ENCODE measurements around the gene POLK. TPM values are rescaled to one million over a fixed set of nuclear protein-coding genes. Genes with fewer than 3 reads are reported as not detected.
A peak's percentile ranks its signal among the peaks of the same experiment; 100 is the strongest.

Gene POLK
- 10 to 100 TPM; 16.7 to 46.4 (median 29.9) TPM for total RNA-seq

DNA sequence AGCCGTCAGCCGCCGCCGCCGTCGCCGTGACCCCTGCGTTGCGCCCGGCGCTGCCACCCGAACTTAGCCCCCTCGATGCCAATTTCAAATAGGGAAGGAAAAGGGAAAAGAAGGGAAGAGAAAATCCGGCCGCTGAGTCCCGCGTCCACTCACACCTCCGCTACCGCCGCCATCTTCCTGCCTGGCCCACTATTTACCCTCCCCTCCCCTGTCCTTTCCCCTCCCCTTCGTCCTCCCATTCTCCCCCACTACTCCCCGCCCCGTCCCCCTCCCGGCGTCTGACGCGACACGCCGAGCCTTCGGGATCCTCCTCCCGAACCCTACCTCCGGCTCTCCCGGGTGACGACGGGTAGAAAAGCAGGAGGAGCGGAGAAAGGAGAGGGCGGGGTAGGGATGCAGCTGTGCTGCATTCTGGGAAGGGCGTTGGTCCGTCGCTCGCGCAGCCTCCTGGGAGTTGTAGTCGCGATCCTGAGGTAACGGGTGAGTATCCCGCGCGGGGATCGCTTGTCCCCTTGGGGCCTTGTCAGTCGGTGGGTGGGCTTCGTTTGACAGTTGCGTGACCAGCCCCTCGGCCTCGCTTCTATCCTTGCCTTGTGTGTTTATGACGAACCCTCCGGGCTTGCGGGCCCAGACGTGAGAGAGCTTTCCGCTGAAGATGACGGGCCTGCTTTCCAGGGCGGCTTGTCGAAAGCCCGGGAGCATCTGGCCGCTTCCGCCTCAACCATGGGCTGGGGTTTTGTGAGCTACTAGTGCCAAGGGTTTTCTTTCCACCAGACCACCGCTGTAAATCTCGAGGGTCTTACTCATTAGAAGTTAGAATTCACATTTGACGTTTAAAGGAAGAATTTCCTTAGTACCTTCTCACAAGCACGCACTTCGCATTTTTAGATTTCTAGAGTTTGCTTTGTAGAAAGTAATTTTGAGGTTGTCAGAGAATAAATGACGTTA is at the start of gene POLK, which contains the start of gene CERT1:
POLK (plus strand) TSS at position 457 of the 948 bp plus-strand sequence.
CERT1 (minus strand) TSS at position 195 of the 948 bp plus-strand sequence. CDS start 422 bp downstream, outside the sequence.
- Histone ChIP-seq H3K4me1 (replicated peaks in 1 of 2) (peaks cover 4 to 15% of the 10 kb centered on the region in 2 donors), H3K4me3 (peak within 1 kb of the TSS; percentile 63 to 94 (median 81)), H3K27ac (peak within 1 kb of the TSS; percentile 76 to 89)
- peak; percentile 91 to 97 (median 95) for ATAC-seq (replicated peaks in 6 of 8)
- in situ Hi-C loops (cut with MboI; ENCODE audit: low pct_unique_long_range_greater_than_20kb in 2 of 9, low sequenced_read_pairs in 9 of 9, unreplicated experiment in 9 of 9): no loop called here
- WGBS, 10 experiments: 0 to 28% (median 5%) methylated on average over 1 to 12 of the region's 71 CpGs

DNA sequence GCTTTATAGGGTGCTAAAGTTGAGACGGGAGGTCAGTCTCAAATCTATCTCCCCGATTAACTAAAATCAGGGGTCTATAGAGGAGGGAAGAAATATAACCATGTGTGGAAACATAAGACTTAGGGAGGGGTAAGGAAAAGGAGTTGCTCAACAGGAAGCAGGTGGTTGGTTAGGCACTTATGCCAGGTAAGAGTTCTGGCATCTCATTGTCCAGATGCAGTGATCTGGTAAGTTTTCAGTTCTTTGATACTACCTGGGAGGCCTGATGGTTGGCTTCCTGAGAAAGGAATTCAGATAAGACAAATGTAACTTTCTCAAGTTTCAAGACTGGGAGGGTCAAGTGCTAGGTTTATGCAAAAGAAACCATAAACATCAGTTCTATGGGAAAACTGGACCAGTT is 48.0 kb upstream of the POLK start:
- in situ Hi-C loops (cut with MboI; ENCODE audit: low pct_unique_long_range_greater_than_20kb in 2 of 9, low sequenced_read_pairs in 9 of 9, unreplicated experiment in 9 of 9): no loop called here
- H3K27ac ChIP-seq: no peak overlapping the region
- WGBS, 10 experiments: 75 to 100% (median 91%) methylated on average over 2 of the region's 2 CpGs; no CpG with 5 or more reads in 4 of the 10 experiments
- no peaks in the 10 kb centered on the region for H3K4me1 ChIP-seq (replicated peaks in 1 of 2)
- no peak overlapping the region for H3K4me3 ChIP-seq
- ATAC-seq (replicated peaks in 6 of 8): no peak

GRCh38 chr5:75465480-75465879 is 46.2 kb upstream of the POLK start:
- Histone ChIP-seq H3K4me1 (replicated peaks in 1 of 2) (no peaks in the 10 kb centered on the region), H3K27ac (no peak overlapping the region), H3K4me3 (no peak overlapping the region)
- WGBS, 10 experiments: 75 to 100% (median 80%) methylated on average over 1 of the region's 1 CpG; no CpG with 5 or more reads in 5 of the 10 experiments
- peak in 1 of 8 experiments; percentile 74 for ATAC-seq (replicated peaks in 6 of 8)
- in situ Hi-C loops (cut with MboI; ENCODE audit: low pct_unique_long_range_greater_than_20kb in 2 of 9, low sequenced_read_pairs in 9 of 9, unreplicated experiment in 9 of 9): no loop called here

GRCh38 chr5:75466006-75466716 is 45.5 kb upstream of the POLK start:
- Histone ChIP-seq H3K27ac (no peak overlapping the region), H3K4me3 (no peak overlapping the region), H3K4me1 (replicated peaks in 1 of 2) (no peaks in the 10 kb centered on the region)
- in situ Hi-C loops (cut with MboI; ENCODE audit: low pct_unique_long_range_greater_than_20kb in 2 of 9, low sequenced_read_pairs in 9 of 9, unreplicated experiment in 9 of 9): no loop called here
- 83 to 100% (median 91%) methylated on average over 2 to 6 of the region's 6 CpGs; no CpG with 5 or more reads in 4 of the 10 experiments for WGBS, 10 experiments
- ATAC-seq (replicated peaks in 6 of 8): no peak

DNA sequence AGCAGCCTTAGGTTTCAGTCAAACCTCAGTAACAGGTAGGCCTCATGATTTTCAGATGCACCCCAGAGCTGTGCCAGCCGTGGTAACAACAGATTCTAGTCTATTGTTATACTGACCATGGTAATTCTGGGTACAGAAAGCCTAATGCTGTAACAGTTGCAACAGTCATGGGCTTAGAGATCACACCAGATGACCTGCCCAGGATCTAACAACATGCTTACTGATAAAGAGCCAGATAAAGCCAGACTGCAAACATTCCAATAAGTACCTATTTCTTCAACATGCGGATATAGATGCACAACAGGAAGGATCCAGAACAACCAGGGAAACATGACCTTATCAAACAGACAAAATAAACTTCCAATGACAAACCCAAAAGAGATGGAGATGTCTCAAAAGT is 43.1 kb upstream of the POLK start:
- ATAC-seq (replicated peaks in 6 of 8): no peak
- Histone ChIP-seq H3K4me1 (replicated peaks in 1 of 2) (no peaks in the 10 kb centered on the region), H3K4me3 (no peak overlapping the region), H3K27ac (no peak overlapping the region)
- WGBS, 10 experiments: 87 to 100% (median 100%) methylated on average over 1 to 2 of the region's 2 CpGs
- in situ Hi-C loops (cut with MboI; ENCODE audit: low pct_unique_long_range_greater_than_20kb in 2 of 9, low sequenced_read_pairs in 9 of 9, unreplicated experiment in 9 of 9): no loop called here

GRCh38 chr5:75469017-75469416 is 42.7 kb upstream of the POLK start:
- Histone ChIP-seq H3K4me3 (no peak overlapping the region), H3K27ac (no peak overlapping the region), H3K4me1 (replicated peaks in 1 of 2) (no peaks in the 10 kb centered on the region)
- in situ Hi-C loops (cut with MboI; ENCODE audit: low pct_unique_long_range_greater_than_20kb in 2 of 9, low sequenced_read_pairs in 9 of 9, unreplicated experiment in 9 of 9): no loop called here
- WGBS, 10 experiments: 82 to 100% (median 94%) methylated on average over 1 of the region's 1 CpG; no CpG with 5 or more reads in 1 of the 10 experiments
- ATAC-seq (replicated peaks in 6 of 8): no peak

DNA sequence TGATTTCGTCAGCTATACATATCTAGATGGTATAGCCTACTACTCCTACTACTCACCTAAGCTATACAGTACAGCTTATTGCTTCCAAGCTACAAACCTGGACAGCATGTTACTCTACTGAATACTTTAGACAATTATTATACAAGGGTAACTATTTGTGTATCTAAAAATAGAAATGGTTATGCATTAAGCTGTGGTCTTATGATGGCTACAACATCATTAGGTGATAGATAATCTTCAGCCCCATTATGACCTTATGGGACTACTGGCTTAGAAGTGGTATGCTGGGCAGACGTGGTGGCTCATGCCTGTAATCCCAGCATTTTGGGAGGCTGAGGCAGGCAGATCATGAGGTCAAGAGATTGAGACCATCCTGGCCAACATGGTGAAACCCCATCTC is 40.5 kb upstream of the POLK start:
- H3K4me3 ChIP-seq: no peak overlapping the region
- no peak for ATAC-seq (replicated peaks in 6 of 8)
- 70 to 100% (median 94%) methylated on average over 1 to 2 of the region's 2 CpGs; no CpG with 5 or more reads in 3 of the 10 experiments for WGBS, 10 experiments
- no peak overlapping the region for H3K27ac ChIP-seq
- in situ Hi-C loops (cut with MboI; ENCODE audit: low pct_unique_long_range_greater_than_20kb in 2 of 9, low sequenced_read_pairs in 9 of 9, unreplicated experiment in 9 of 9): no loop called here
- no peaks in the 10 kb centered on the region for H3K4me1 ChIP-seq (replicated peaks in 1 of 2)

GRCh38 chr5:75472973-75473372 is 38.7 kb upstream of the POLK start:
- Histone ChIP-seq H3K27ac (no peak overlapping the region), H3K4me3 (no peak overlapping the region), H3K4me1 (replicated peaks in 1 of 2) (no peaks in the 10 kb centered on the region)
- no peak for ATAC-seq (replicated peaks in 6 of 8)
- 71 to 100% (median 100%) methylated on average over 1 of the region's 1 CpG; no CpG with 5 or more reads in 3 of the 10 experiments for WGBS, 10 experiments
- in situ Hi-C loops (cut with MboI; ENCODE audit: low pct_unique_long_range_greater_than_20kb in 2 of 9, low sequenced_read_pairs in 9 of 9, unreplicated experiment in 9 of 9): no loop called here

DNA sequence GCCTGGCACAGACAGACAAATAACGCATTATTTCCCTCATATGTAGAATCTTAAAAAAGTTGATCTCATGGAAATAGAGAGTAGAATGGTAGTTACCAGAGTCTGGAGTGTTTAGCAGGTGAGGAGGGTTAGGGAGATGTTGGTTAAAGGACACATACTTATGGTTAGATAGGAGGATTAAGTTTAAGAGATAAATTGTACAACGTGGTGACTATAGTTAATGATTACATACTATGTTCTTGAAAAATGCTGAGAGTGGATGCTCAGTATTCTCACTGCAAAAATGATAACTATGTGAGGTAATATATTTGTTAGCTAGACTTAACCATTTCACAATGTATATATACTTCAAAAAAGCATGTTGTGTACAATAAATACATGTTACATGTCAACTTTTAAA is 38.2 kb upstream of the POLK start:
- Histone ChIP-seq H3K4me1 (replicated peaks in 1 of 2) (no peaks in the 10 kb centered on the region), H3K4me3 (no peak overlapping the region), H3K27ac (no peak overlapping the region)
- no peak for ATAC-seq (replicated peaks in 6 of 8)
- in situ Hi-C loops (cut with MboI; ENCODE audit: low pct_unique_long_range_greater_than_20kb in 2 of 9, low sequenced_read_pairs in 9 of 9, unreplicated experiment in 9 of 9): no loop called here
- 43 to 100% (median 95%) methylated on average over 1 to 2 of the region's 2 CpGs; no CpG with 5 or more reads in 1 of the 10 experiments for WGBS, 10 experiments

GRCh38 chr5:75475364-75475763 is 36.3 kb upstream of the POLK start:
- H3K4me1 ChIP-seq (replicated peaks in 1 of 2): no peaks in the 10 kb centered on the region
- H3K4me3 ChIP-seq: no peak overlapping the region
- in situ Hi-C loops (cut with MboI; ENCODE audit: low pct_unique_long_range_greater_than_20kb in 2 of 9, low sequenced_read_pairs in 9 of 9, unreplicated experiment in 9 of 9): no loop called here
- ATAC-seq (replicated peaks in 6 of 8): no peak
- WGBS, 10 experiments: 28 to 90% (median 51%) methylated on average over 1 to 4 of the region's 4 CpGs
- no peak overlapping the region for H3K27ac ChIP-seq

DNA sequence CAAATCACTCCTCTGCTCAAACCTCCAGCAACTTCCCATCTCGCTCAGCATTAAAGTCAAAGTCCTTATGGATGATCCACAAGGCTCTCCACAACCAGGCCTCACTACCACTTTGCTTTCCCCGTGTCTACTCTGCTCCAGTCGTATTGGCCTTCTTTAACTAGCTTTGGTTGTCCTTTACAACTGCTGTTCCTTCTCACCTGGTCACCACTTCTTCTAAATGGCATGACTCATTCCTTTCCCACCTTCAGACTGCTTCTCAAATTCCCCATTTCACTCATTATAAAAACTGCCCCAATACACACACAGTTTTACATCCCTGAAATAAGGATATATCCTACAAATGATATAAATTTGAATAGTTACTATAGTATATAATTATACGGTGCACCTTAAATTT is 30.7 kb upstream of the POLK start:
- H3K27ac ChIP-seq: no peak overlapping the region
- no peak for ATAC-seq (replicated peaks in 6 of 8)
- WGBS, 10 experiments: 80 to 100% (median 94%) methylated on average over 1 to 4 of the region's 4 CpGs
- in situ Hi-C loops (cut with MboI; ENCODE audit: low pct_unique_long_range_greater_than_20kb in 2 of 9, low sequenced_read_pairs in 9 of 9, unreplicated experiment in 9 of 9): no loop called here
- H3K4me1 ChIP-seq (replicated peaks in 1 of 2): no peaks in the 10 kb centered on the region
- H3K4me3 ChIP-seq: no peak overlapping the region

GRCh38 chr5:75482482-75482881 is 29.2 kb upstream of the POLK start:
- 80 to 100% (median 100%) methylated on average over 1 to 3 of the region's 3 CpGs; no CpG with 5 or more reads in 2 of the 10 experiments for WGBS, 10 experiments
- Histone ChIP-seq H3K27ac (no peak overlapping the region), H3K4me1 (replicated peaks in 1 of 2) (no peaks in the 10 kb centered on the region), H3K4me3 (no peak overlapping the region)
- in situ Hi-C loops (cut with MboI; ENCODE audit: low pct_unique_long_range_greater_than_20kb in 2 of 9, low sequenced_read_pairs in 9 of 9, unreplicated experiment in 9 of 9): no loop called here
- no peak for ATAC-seq (replicated peaks in 6 of 8)

- Histone ChIP-seq H3K4me1 (replicated peaks in 1 of 2) (no peaks in the 10 kb centered on the region), H3K27ac (no peak overlapping the region), H3K4me3 (no peak overlapping the region)
- WGBS, 10 experiments: 82 to 100% (median 100%) methylated on average over 1 of the region's 1 CpG; no CpG with 5 or more reads in 1 of the 10 experiments
- in situ Hi-C loops (cut with MboI; ENCODE audit: low pct_unique_long_range_greater_than_20kb in 2 of 9, low sequenced_read_pairs in 9 of 9, unreplicated experiment in 9 of 9): no loop called here
- ATAC-seq (replicated peaks in 6 of 8): no peak
These were observed 27.1 kb upstream of the POLK start for GRCh38 chr5:75484605-75485004.
